Activated T-cell treated with anti-CD3 and anti-CD28 coated beads, Interleukin-2, amount 50 U/mL, for 4 hours (primary cell): ENCODE results near the gene JAG2. TPM values are rescaled to one million over a fixed set of nuclear protein-coding genes. Genes with fewer than 3 reads are reported as not detected.

Source experiments
- ATAC-seq, 2 donors: fragments of 200-7000 bp; cut with Tn5 transposase; one replicate each; pipeline ENCODE4 v1.10.0; 2021
- DNase-seq: peaks from one replicate; pipeline ENCODE4 v3.0.0-alpha.2; 2020
- H3K27me3 Mint-ChIP-seq: one replicate; pipeline ENCODE4 v1.8.0; 2021; ENCODE audit warnings: low read depth, mixed read lengths
- H3K36me3 Mint-ChIP-seq: one replicate; pipeline ENCODE4 v1.8.0; 2022; ENCODE audit warnings: mixed read lengths; ENCODE audit not compliant: insufficient read depth
- H3K4me1 Mint-ChIP-seq: one replicate; pipeline ENCODE4 v1.8.0; 2021; ENCODE audit warnings: low read depth, mixed read lengths
- H3K4me3 Mint-ChIP-seq: one replicate; pipeline ENCODE4 v1.8.0; 2021; ENCODE audit warnings: mild to moderate bottlenecking, moderate library complexity, mixed read lengths
- H3K9me3 Mint-ChIP-seq: one replicate; pipeline ENCODE4 v1.8.0; 2021; ENCODE audit warnings: mixed read lengths
- total RNA-seq, 3 donors: library from RNA; stranded (reverse); gene quantifications; one replicate each; pipeline ENCODE4 v1.2.1, GENCODE V29; 2021

JAG2 gene
- total RNA-seq, 3 donors from 2014 or later, result 2.9 to 5.4 (median 5.2) TPM

DNA sequence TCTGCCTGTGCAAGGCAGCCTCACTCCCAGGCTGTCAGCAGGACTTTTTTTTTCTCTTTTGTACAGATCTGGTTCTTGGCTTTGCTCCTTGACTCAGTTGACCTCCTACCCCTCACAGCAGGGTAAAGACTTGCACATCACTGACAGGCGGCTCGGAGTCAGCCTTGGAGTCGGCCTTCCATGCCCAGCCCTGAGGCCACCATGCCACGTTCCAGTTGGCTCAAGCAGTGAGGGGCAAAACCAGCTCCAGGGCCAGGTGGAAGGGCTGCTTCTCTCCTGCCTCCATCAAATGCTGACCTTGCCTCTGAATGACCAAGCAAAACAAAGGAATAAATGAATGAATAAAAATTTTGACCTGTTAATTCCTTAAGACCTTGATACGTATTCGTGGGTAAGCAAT, 27.6 kb downstream of the JAG2 start:
- DNase-seq (no peak), ATAC-seq (no peak)
- Mint-ChIP-seq H3K36me3 (no peaks in the 10 kb centered on the region), H3K4me3 (no peak overlapping the region), H3K27me3 (no peaks in the 10 kb centered on the region), H3K9me3 (peaks cover 4% of the 10 kb centered on the region), H3K4me1 (no peaks in the 10 kb centered on the region)

DNA sequence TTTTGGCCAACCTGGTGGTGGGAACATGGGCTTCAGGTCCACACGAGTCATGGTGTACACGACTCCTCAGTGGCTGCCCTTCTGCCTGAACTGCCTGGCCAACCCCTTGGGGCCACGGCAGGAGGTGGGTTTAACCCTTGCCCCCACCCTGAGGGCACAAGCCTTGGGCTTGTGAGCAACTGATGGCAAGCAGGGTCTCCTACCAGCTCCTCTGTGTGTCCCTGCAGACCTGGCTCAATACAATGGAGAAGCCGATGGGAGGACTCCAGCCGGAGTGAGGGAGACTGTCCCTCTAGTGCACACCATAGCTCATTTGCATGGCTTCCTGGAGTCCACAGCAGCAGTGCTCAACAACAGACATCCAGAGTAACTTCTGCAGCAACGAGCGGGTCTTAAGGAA, 28.0 kb downstream of the JAG2 start:
- peaks cover 4% of the 10 kb centered on the region for H3K9me3 Mint-ChIP-seq
- no peak for DNase-seq
- no peak overlapping the region for H3K4me3 Mint-ChIP-seq
- H3K4me1 Mint-ChIP-seq, result no peaks in the 10 kb centered on the region
- no peak for ATAC-seq
- no peaks in the 10 kb centered on the region for H3K36me3 Mint-ChIP-seq
- H3K27me3 Mint-ChIP-seq, result no peaks in the 10 kb centered on the region

DNA sequence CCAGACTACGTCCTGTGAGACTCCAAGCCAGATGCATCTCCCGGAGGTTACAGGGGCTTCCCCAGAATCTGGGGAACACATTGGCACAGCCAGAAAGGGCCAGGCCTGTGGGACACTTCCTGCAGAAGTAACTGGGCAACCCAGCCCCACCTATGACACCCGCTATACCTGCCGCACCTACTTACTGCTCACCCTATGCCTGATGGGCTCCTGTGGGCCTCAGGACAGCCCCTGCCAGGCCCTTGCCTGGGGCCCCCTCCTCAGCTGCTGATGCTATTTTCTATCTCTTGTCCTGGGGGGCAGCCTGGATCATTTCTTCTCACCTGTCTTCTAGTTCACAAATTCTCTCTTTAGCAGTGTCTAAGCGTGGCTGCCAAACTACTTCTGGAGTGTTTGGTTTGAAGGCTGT, 28.7 kb downstream of the JAG2 start:
- H3K4me1 Mint-ChIP-seq, result no peaks in the 10 kb centered on the region
- no peaks in the 10 kb centered on the region for H3K36me3 Mint-ChIP-seq
- no peak overlapping the region for H3K4me3 Mint-ChIP-seq
- ATAC-seq, result no peak
- H3K27me3 Mint-ChIP-seq, result peaks cover 1% of the 10 kb centered on the region
- H3K9me3 Mint-ChIP-seq, result peaks cover 4% of the 10 kb centered on the region
- DNase-seq, result no peak

DNA sequence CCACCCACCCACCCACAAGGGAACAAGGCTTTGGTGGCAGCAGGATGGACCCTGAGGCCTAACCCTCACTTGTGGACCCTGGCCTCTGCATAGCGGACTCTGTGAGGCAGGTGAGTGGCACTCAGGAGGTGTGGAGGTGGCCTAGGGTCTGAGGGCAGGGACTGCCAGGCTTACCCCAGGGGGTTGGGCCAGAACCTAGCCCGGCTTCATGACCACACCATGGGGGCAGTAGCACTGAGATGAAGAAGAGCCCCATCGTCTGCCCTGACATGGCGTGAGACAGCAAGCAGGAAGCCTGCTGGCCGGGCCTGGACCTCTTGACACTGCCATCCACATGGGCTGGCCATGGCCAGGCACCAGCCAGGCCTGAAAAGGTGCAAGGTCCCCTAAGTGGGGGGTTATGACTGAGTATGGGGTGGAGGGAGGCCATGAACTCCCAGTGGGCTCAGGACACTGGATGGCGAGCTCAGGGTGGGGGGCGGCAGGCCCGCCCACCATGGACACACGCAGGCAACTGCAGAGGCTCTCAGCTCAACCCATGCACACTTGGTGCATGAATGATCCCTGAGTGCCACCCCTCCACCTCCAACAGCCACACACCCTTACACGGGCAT, 29.3 kb downstream of the JAG2 start:
- ATAC-seq, result no peak
- Mint-ChIP-seq H3K9me3 (peaks cover 4% of the 10 kb centered on the region), H3K4me3 (no peak overlapping the region), H3K27me3 (peaks cover 4% of the 10 kb centered on the region), H3K4me1 (no peaks in the 10 kb centered on the region), H3K36me3 (no peaks in the 10 kb centered on the region)
- DNase-seq, result no peak

DNA sequence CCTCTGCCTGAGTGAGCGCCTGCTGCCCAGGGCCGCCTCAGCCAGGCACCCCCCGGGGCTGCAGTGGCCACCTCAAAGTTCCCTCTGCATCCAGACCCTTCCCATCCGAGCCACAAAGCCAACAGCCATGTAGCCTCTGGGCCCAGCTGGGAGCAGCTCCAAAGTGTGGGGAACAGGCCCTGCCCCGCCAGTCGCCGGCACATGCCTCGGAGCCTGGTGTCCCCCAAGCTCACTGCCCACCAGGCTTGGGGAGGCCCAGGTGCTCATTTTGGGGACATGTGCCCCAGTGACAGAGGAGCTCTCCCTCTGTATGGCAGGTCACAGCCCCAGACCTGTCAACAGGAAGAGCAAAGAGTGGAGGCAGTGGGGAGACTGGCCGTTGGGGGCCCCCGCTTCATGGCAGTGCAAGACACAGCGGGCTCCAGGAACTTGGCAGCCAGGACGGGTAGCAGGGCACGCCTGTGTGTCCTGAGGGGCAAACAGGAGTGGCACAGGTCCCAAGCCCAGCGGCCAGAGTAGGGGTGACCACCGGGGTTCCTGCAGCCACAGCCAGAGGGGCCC, 29.9 kb downstream of the JAG2 start:
- Mint-ChIP-seq H3K4me3 (no peak overlapping the region), H3K9me3 (peaks cover 4% of the 10 kb centered on the region), H3K36me3 (no peaks in the 10 kb centered on the region), H3K27me3 (peaks cover 4% of the 10 kb centered on the region), H3K4me1 (no peaks in the 10 kb centered on the region)
- no peak for ATAC-seq
- no peak for DNase-seq

DNA sequence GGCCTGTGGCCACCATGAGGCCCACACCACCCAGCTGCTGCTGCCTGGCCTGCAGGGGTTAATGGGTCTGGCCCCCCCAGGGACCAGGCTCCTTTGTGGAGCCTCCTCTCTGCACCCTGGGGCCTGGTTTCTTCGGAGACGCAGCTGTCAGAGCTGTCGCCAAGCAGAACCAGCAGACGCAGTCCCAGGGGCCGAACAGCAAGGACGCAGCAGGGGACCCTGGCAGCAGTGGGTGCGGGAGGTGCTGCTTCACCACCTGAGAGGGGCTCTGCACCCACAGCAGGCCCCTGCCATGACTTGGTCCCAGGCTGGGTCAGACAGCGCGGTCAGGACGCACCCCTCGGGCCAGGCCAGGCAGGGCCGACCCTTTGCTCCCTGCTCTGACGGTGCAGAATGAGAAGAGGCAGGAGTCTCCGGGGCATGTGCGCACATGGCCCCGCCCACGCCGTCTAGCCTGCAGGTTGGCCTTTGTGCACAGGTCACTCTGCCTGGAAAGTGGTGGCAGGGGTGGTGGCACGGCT, 30.5 kb downstream of the JAG2 start:
- Mint-ChIP-seq H3K27me3 (peaks cover 7% of the 10 kb centered on the region), H3K4me3 (no peak overlapping the region)

DNA sequence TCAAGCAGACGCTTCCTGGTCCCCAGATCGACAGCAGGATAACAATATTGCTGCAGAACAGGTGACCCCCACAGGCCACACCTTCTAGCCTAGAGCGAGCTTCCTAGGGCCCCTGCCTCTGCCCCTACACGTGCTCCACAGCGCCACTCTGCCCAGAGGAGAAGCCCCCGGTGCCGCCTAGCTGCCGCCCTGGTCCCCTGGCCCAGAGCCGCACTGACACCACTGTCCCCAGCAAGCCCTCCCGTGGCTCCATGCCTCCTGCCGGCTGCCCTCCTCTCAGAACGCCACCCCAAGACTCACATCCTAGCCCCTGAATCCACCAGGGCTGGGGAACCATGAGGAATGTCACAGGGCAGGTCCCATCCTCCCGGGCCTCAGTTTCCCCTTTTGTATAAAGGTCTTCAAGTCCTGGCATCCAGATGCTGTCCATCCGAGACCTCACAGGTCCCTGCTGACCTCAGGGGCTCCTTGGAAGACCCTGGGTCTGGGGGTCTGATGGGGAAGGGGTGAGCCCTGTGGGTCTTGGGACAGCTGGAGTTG, 31.0 kb downstream of the JAG2 start:
- ATAC-seq, result no peak
- Mint-ChIP-seq H3K36me3 (no peaks in the 10 kb centered on the region), H3K27me3 (peaks cover 10% of the 10 kb centered on the region), H3K9me3 (peaks cover 13% of the 10 kb centered on the region), H3K4me3 (no peak overlapping the region), H3K4me1 (no peaks in the 10 kb centered on the region)
- no peak for DNase-seq

More for the DNA sequence above, 30.5 kb downstream of the JAG2 start:
- DNase-seq (no peak), ATAC-seq (no peak)
- H3K4me1 Mint-ChIP-seq, result no peaks in the 10 kb centered on the region
- H3K36me3 Mint-ChIP-seq, result no peaks in the 10 kb centered on the region
- H3K9me3 Mint-ChIP-seq, result peaks cover 8% of the 10 kb centered on the region

DNA sequence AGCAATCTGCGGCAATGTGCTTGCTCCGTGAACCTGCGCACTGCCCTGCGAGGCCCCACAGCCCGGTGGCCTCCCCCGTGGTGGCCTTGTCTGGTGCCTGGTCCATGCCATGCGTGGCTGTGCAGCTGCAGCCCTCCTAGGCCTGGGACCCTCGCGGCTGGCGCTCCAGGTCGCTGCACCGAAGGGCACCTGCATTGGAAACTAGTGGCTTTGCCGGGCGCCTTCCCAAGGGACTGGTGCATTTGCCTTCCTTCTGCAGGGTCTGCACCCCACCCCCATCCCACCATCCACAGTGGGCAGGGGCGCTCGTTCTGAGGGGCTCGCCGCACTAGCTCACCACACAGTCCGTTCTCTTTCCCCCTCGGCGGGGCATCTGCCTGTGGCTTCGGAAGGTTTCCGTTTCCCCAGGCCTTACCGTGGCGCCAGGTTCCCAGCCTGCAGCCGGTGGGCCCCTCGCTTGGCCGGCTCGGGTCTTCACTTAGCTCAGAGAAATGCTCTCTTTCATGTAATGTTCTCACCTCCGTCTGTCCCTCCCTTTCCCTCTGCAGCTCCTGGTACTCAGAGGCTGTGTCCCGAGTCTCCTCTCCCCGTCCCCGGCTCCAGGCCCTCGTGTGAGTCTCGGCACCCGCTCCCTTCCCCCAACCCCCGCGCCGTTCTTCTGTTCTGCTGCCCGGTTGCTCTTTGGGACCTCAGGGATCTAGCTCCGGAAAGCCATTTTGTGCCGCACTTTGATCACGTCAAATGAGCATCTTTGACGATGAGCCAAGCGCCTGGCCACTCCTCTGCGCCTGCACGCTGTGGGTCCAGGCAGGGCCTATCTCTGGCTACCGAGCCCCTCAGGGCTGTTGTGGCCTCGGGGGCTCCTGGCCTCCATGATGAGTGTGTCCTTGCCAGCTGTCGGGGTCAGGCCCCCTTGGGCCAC, 31.9 kb downstream of the JAG2 start:
- no peak overlapping the region for H3K4me3 Mint-ChIP-seq
- H3K9me3 Mint-ChIP-seq, result peaks cover 13% of the 10 kb centered on the region
- ATAC-seq (no peak), DNase-seq (peak; percentile 3)
- H3K36me3 Mint-ChIP-seq, result no peaks in the 10 kb centered on the region
- H3K4me1 Mint-ChIP-seq, result no peaks in the 10 kb centered on the region
- H3K27me3 Mint-ChIP-seq, result peaks cover 10% of the 10 kb centered on the region

DNA sequence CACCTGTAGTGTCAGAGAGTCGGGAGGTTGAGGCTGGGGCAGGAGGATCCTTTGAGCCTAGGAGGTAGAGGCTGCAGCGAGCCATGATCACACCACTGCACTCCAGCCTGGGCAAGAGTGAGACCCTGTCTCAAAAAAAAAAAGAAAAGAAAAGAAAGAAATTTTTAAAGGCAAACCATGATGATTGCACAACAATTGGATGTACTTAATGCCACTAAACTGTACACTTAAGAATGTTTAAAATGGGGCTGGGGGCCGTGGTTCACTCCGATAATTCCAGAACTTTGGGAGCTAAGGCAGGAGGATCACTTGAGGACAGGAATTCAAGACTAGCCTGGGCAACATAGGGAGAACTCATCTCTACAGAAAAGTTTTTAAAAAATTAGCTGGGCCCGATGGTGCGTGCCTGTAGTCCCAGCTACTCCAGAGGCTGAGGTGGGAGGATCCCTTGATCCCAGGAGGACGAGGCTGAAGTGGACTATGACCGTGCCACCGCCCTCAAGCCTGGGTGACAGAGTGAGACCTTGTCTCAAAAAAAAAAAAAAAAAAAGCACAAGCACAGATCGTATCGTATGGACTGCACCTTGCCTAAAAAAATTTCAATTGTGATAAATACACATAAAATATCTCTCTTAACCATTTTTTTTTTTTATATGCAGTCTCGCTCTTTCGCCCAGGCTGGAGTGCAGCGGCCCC, 32.7 kb downstream of the JAG2 start:
- Mint-ChIP-seq H3K4me1 (no peaks in the 10 kb centered on the region), H3K27me3 (peaks cover 10% of the 10 kb centered on the region), H3K36me3 (no peaks in the 10 kb centered on the region), H3K9me3 (peaks cover 13% of the 10 kb centered on the region), H3K4me3 (no peak overlapping the region)
- no peak for DNase-seq
- no peak for ATAC-seq

DNA sequence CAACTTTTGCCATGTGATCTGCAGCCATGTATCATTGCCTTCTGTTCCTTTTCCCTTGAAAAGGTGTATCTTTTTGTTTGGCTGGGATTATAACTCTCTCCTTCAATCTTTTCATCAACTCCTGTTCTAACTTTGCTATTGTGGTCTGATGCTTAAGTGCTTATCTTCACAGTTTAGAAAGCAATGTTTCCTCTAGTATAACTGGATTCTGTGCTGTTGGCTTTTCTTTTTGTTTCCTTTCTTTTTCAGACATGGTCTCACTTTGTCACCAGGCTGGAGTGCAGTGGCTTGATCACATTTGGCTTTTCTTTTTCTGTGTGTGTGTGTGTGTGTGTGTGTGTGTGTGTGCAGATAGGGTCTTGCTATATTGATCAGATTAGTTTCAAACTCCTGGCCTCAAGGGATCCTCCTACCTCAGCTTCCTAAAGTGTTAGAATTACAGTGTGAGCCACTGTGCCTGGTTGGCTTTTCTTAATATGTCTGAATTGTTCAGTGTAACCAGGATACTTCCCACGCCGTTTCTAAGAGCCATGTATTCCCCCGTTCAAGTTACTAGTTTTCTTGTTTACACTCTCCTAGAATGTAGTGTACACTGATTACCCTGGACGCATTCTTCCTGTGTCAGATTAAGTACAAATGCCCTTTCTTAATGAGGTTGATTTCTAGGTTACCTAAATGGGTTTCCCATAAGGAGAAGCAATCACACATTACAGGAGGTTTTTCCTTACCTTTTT, 35.5 kb downstream of the JAG2 start:
- H3K4me3 Mint-ChIP-seq, result no peak overlapping the region

DNA sequence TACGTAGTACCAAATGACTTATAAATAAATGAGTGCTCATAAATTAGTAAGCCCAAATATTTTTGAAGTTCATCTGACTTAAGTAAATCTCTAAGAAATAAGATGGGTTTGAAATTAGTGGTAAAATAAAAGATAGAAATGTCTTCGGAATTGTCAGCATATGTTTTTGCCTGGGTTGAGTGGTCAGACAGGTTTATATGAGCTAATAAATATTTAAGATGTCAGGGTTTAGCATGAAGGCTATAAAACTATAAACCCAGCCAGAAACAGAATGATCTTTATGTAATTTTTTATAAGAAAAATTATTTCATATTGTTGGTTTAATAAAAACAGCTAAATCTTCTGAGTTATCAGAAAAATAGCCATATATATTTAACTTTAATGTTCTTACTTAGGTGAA, 37.3 kb downstream of the JAG2 start:
- no peaks in the 10 kb centered on the region for H3K4me1 Mint-ChIP-seq
- H3K36me3 Mint-ChIP-seq, result no peaks in the 10 kb centered on the region
- no peak overlapping the region for H3K4me3 Mint-ChIP-seq
- peaks cover 9% of the 10 kb centered on the region for H3K9me3 Mint-ChIP-seq
- DNase-seq, result no peak
- peaks cover 23% of the 10 kb centered on the region for H3K27me3 Mint-ChIP-seq
- no peak for ATAC-seq

More for the DNA sequence above, 35.5 kb downstream of the JAG2 start:
- ATAC-seq (no peak), DNase-seq (no peak)
- no peaks in the 10 kb centered on the region for H3K36me3 Mint-ChIP-seq
- H3K27me3 Mint-ChIP-seq, result peaks cover 14% of the 10 kb centered on the region
- no peaks in the 10 kb centered on the region for H3K4me1 Mint-ChIP-seq
- H3K9me3 Mint-ChIP-seq, result peaks cover 9% of the 10 kb centered on the region

DNA sequence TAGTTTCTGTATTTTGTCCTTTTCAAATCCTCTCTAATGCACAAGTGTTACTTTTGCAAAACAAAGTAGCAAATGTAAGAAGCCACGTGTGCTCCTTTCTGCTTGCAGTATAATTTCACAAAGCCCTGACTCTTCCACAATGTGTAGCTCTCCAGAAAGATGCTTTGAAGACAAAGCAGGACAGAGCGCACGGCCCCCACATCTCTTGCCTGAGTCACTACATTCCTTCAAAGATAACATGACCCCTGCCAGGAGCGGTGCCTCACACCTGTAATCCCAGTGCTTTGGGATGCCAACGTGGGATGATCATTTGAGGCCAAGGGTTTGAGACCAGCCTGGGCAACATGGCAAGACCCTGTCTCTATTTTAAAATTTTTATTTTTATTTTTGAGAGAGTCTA, 40.5 kb downstream of the JAG2 start:
- DNase-seq (no peak), ATAC-seq (no peak)
- Mint-ChIP-seq H3K4me3 (no peak overlapping the region), H3K36me3 (no peaks in the 10 kb centered on the region), H3K4me1 (peaks cover 4% of the 10 kb centered on the region), H3K9me3 (peaks cover 4% of the 10 kb centered on the region), H3K27me3 (peaks cover 16% of the 10 kb centered on the region)

DNA sequence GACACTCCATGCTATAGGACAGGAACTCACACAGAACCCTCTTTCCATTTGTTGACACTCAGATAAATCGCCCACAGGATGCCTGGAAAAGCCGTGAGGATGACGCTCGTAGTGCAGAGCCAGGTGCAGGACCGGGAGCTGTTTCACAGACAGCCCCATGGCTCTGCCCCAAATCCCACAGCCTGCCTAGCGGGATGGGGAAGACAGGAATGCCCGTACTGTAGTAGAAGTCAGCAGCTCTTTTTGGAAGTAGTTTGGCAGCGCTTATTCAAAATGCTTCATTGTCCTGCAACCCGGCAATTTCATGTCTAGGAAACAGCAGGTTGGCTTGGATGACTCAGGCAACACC, 41.6 kb downstream of the JAG2 start:
- no peak for DNase-seq
- H3K36me3 Mint-ChIP-seq, result no peaks in the 10 kb centered on the region
- peaks cover 13% of the 10 kb centered on the region for H3K27me3 Mint-ChIP-seq
- H3K9me3 Mint-ChIP-seq, result peaks cover 4% of the 10 kb centered on the region
- no peak for ATAC-seq
- H3K4me1 Mint-ChIP-seq, result peaks cover 4% of the 10 kb centered on the region
- no peak overlapping the region for H3K4me3 Mint-ChIP-seq
